Measurements from ENCODE around the gene TBL1X. TPM values are rescaled to one million over a fixed set of nuclear protein-coding genes. Genes with fewer than 3 reads are reported as not detected.
A peak's percentile ranks its signal among the peaks of the same experiment; 100 is the strongest.

Gene TBL1X
- total and polyA plus RNA-seq, 2 of the 8 experiments (the other 6 are each of a cell fraction or from before 2014, with no cell fraction given): 13.3 to 25.6 TPM

GRCh38 chrX:9746148-9746888 lies 281.5 kb downstream of the TBL1X start:
- Histone ChIP-seq H4K5ac (ENCODE audit: insufficient read length, low read depth, low read length) (no peak overlapping the region), H3K4me2 (ENCODE audit: insufficient read depth in 1 of 2, low read depth in 2 of 2, low read length in 2 of 2) (no peak overlapping the region; a peak in 1 of 4 replicates), H2BK5ac (ENCODE audit: low read depth, low read length) (no peak overlapping the region; the same call in 1 of the 2 replicates), H2BK20ac (ENCODE audit: low read length) (no peak overlapping the region), H2BK15ac (ENCODE audit: low read length) (no peak overlapping the region), H3K4me1 (replicated peaks in 1 of 4; ENCODE audit: control insufficient read depth in 3 of 4, insufficient read depth in 4 of 4, low read length in 3 of 4) (peaks cover 0 to 3% (median 0%) of the 10 kb centered on the region in 4 experiments; a peak in 3 of 7 replicates), H3K14ac (ENCODE audit: insufficient read length) (no peak overlapping the region), H2AK5ac (ENCODE audit: low read depth, low read length) (no peak overlapping the region), H3K18ac (ENCODE audit: extremely low read depth, low read length) (no peak overlapping the region), H3K9me3 (ENCODE audit: insufficient read depth in 2 of 2, low read depth in 1 of 2, low read length in 1 of 2) (no peaks in the 10 kb centered on the region), H3K23me2 (ENCODE audit: low read depth, low read length) (no peaks in the 10 kb centered on the region), H3K56ac (replicated peaks; ENCODE audit: insufficient read length, low read depth, low read length) (no peak overlapping the region), H2AFZ (ENCODE audit: low read length) (no peak overlapping the region), H3K79me1 (ENCODE audit: low read depth, low read length) (no peaks in the 10 kb centered on the region), H3K9ac (replicated peaks in 1 of 4; ENCODE audit: extremely low read depth in 1 of 4, low read depth in 3 of 4, low read length in 3 of 4) (no peak overlapping the region), H2BK12ac (ENCODE audit: low read depth, low read length) (no peak overlapping the region), H3K79me2 (ENCODE audit: control insufficient read depth in 1 of 2, insufficient read depth in 2 of 2, low read length in 2 of 2) (no peaks in the 10 kb centered on the region), H3K27me3 (replicated peaks in 1 of 4; ENCODE audit: control insufficient read depth in 3 of 4, extremely low read depth in 1 of 4, insufficient read depth in 3 of 4, low read length in 3 of 4) (no peaks in the 10 kb centered on the region), H3K27ac (ENCODE audit: low read depth, low read length) (peak overlapping the region; percentile 36; the same call in 1 of the 2 replicates), H4K20me1 (replicated peaks in 1 of 2; ENCODE audit: control insufficient read depth in 1 of 2, insufficient read depth in 2 of 2, low read length in 2 of 2) (no peaks in the 10 kb centered on the region), H3K36me3 (ENCODE audit: control insufficient read depth in 2 of 4, insufficient read depth in 4 of 4, low read length in 3 of 4) (peaks cover 0 to 3% (median under 1%) of the 10 kb centered on the region in 4 experiments; a peak in 2 of 8 replicates), H2BK120ac (replicated peaks; ENCODE audit: low read depth, low read length) (no peak overlapping the region), H3K4me3 (ENCODE audit: extremely low read depth in 1 of 4, insufficient read depth in 2 of 4, low read depth in 3 of 4, low read length in 4 of 4) (no peak overlapping the region), H4K8ac (ENCODE audit: extremely low read depth, insufficient read depth, low read length) (no peak overlapping the region), H4K91ac (replicated peaks; ENCODE audit: insufficient read length, low read length) (no peak overlapping the region), H3K4ac (replicated peaks; ENCODE audit: insufficient read length, low read depth, low read length) (no peak overlapping the region), H3K23ac (ENCODE audit: insufficient read length) (no peak overlapping the region)
- DNase-seq (ENCODE audit: low read depth in 1 of 2, low spot score in 2 of 2) (no peak), FAIRE-seq (no peak)
- TF ChIP-seq GABPA (IDR thresholded peaks at IDR 0.05; ENCODE audit: borderline replicate concordance, insufficient read depth, low read length) (no peak), BRCA1 (IDR thresholded peaks at IDR 0.05; ENCODE audit: low read depth, low read length) (no peak), POLR2AphosphoS5 (IDR thresholded peaks at IDR 0.05; ENCODE audit: low read depth, low read length) (no peak), EZH2 (IDR thresholded peaks at IDR 0.05; ENCODE audit: low read depth, low read length, severe bottlenecking) (no peak), CHD2 (IDR thresholded peaks at IDR 0.05; ENCODE audit: low read length) (no peak), CEBPB (IDR thresholded peaks at IDR 0.05; ENCODE audit: low read depth, low read length) (no peak)
- ChIA-PET POLR2A (ENCODE audit: partially characterized antibody) (no interaction called here), CTCF (ENCODE audit: partially characterized antibody) (interaction anchor here (0.9 to 1.9 kb wide), 2 partner anchors 8 kb away, joined by 4 to 5 read pairs; no protein-coding TSS in a partner anchor)
- 60% methylated on average over 3 of the region's 3 CpGs; no CpG with 5 or more reads in 1 of the 2 experiments for WGBS, 2 experiments (ENCODE audit: extremely low coverage in 1 of 2, insufficient coverage in 1 of 2, insufficient read length in 1 of 2, insufficient replicate concordance in 2 of 2, low coverage in 1 of 2, low lambda C conversion rate in 2 of 2, missing lambda C conversion rate in 1 of 2)

Data from H1 (cell line).